ENCODE results near the gene RPS21. TPM values are rescaled to one million over a fixed set of nuclear protein-coding genes. Genes with fewer than 3 reads are reported as not detected.

The RPS21 gene
- total and polyA plus RNA-seq, 2 of the 13 experiments (the other 11 are each of a cell fraction or from before 2014, with no cell fraction given) = 2,647 to 11,063 TPM

DNA sequence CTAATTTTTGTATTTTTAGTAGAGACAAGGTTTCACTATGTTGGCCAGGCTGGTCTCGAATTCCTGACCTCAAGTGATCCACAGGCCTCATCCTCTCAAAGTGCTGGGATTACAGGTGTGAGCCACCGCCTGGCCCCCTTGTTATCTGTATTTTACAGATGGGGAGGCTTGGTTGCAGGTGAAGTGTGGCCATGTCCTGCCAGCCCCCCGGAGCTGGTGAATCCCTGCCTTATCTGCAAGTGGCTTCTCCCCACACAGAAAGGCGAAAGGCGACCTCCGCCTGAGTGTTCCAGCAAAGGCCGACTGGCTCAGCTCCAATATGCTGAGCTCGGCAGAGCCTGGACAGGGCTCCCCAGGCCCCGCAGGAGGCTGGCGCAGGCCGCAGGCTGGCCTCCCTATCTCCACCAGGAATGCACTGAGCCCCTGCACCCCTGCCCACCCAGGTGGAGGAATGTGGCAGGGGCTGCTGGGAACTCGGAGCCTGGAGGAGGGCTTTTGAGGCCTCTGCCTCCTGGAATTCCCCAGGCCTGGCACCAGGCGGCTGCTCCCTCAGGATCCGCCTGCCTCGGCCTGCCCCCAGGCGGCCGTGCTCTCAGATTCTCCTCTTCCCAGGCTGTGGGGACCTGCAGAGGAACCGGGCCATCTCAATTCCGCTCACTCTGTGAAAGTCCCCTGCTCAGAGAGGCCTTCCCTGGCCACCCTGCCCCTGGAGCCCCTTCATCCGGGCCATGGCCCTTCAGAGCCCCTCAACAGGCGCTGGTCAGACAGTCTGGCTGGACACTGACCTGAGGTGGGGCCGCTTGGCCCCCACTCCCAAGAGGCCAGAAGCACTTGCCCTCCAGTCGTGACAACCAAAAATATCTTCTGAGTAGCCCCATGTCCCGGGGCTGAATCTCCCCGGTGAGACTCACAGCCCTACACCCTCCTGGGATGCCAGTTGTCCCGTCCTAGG, 10.5 kb upstream of the RPS21 start (continued):
- TF ChIP-seq MTF1 (CRISPR knock-in tag; IDR thresholded peaks at IDR 0.05) (peak; percentile 36; the same call in 1 of the 2 replicates), PAWR (CRISPR knock-in tag; IDR thresholded peaks at IDR 0.05; ENCODE audit: borderline replicate concordance) (peak; percentile 95), CBFB (CRISPR knock-in tag; IDR thresholded peaks at IDR 0.05) (peak; percentile 87), ISL2 (CRISPR knock-in tag; IDR thresholded peaks at IDR 0.05) (peak; percentile 80; the same call in 1 of the 2 replicates), THAP9 (CRISPR knock-in tag; IDR thresholded peaks at IDR 0.05; ENCODE audit: borderline replicate concordance) (peak; percentile 57; the same call in 1 of the 2 replicates), RXRA (CRISPR knock-in tag; IDR thresholded peaks at IDR 0.05) (peak; percentile 90), ZNF598 (CRISPR knock-in tag; IDR thresholded peaks at IDR 0.05; ENCODE audit: borderline replicate concordance) (peak; percentile 82), ZFP90 (CRISPR knock-in tag; IDR thresholded peaks at IDR 0.05; ENCODE audit: borderline replicate concordance) (peak; percentile 90), ZNF776 (CRISPR knock-in tag; IDR thresholded peaks at IDR 0.05) (peak; percentile 69), MLLT10 (CRISPR knock-in tag; IDR thresholded peaks at IDR 0.05) (peak; percentile 40; the same call in 1 of the 2 replicates), ZNF136 (CRISPR knock-in tag; IDR thresholded peaks at IDR 0.05; ENCODE audit: low read depth) (peak; percentile 78; the same call in 1 of the 2 replicates), CBX5 (CRISPR knock-in tag; IDR thresholded peaks at IDR 0.05; ENCODE audit: borderline replicate concordance) (peak; percentile 65; the same call in 1 of the 2 replicates), POLR2AphosphoS2 (IDR thresholded peaks at IDR 0.05; ENCODE audit: low read depth, low read length) (no peak), POLR2A (IDR thresholded peaks at IDR 0.05; ENCODE audit: insufficient read depth in 1 of 2, low read depth in 2 of 2, low read length in 2 of 2) (peak in 1 of 2 experiments; percentile 86; a peak in 2 of 4 replicates), RXRB (CRISPR knock-in tag; IDR thresholded peaks at IDR 0.05; ENCODE audit: borderline replicate concordance) (peak; percentile 90), JUND (CRISPR knock-in tag; IDR thresholded peaks at IDR 0.05) (peak; percentile 76; the same call in 1 of the 2 replicates), MIXL1 (CRISPR knock-in tag; IDR thresholded peaks at IDR 0.05) (peak; percentile 50; the same call in 1 of the 2 replicates), SMAD9 (CRISPR knock-in tag; IDR thresholded peaks at IDR 0.05) (peak; percentile 19; the same call in 1 of the 2 replicates), STAG1 (CRISPR knock-in tag; IDR thresholded peaks at IDR 0.05) (peak; percentile 95), FLYWCH1 (CRISPR knock-in tag; IDR thresholded peaks at IDR 0.05) (no peak), ZNF234 (CRISPR knock-in tag; conservative IDR thresholded peaks at IDR 0.05) (peak; percentile 86; the same call in 1 of the 2 replicates), IRF2 (CRISPR knock-in tag; IDR thresholded peaks at IDR 0.05) (peak; percentile 47; the same call in 1 of the 2 replicates), IRX3 (CRISPR knock-in tag; IDR thresholded peaks at IDR 0.05; ENCODE audit: borderline replicate concordance, low read depth) (peak; percentile 70), PHB2 (IDR thresholded peaks at IDR 0.05; ENCODE audit: partially characterized antibody) (no peak)
- TF ChIP-seq, protein P1, sequence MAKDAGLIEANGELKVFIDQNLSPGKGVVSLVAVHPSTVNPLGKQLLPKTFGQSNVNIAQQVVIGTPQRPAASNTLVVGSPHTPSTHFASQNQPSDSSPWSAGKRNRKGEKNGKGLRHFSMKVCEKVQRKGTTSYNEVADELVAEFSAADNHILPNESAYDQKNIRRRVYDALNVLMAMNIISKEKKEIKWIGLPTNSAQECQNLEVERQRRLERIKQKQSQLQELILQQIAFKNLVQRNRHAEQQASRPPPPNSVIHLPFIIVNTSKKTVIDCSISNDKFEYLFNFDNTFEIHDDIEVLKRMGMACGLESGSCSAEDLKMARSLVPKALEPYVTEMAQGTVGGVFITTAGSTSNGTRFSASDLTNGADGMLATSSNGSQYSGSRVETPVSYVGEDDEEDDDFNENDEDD (CRISPR knock-in tag; IDR thresholded peaks at IDR 0.05; ENCODE audit: borderline replicate concordance) = peak; percentile 67; the same call in 1 of the 2 replicates
- TF ChIP-seq, protein P2, sequence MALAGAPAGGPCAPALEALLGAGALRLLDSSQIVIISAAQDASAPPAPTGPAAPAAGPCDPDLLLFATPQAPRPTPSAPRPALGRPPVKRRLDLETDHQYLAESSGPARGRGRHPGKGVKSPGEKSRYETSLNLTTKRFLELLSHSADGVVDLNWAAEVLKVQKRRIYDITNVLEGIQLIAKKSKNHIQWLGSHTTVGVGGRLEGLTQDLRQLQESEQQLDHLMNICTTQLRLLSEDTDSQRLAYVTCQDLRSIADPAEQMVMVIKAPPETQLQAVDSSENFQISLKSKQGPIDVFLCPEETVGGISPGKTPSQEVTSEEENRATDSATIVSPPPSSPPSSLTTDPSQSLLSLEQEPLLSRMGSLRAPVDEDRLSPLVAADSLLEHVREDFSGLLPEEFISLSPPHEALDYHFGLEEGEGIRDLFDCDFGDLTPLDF (CRISPR knock-in tag; IDR thresholded peaks at IDR 0.05) = peak; percentile 56; the same call in 1 of the 2 replicates

Measured in HepG2 (cell line).